Neural crest cell (in vitro differentiated cells): ENCODE results near the gene SCD5. TPM values are rescaled to one million over a fixed set of nuclear protein-coding genes. Genes with fewer than 3 reads are reported as not detected.

Experiments
- DNase-seq: peaks from one replicate; pipeline ENCODE4 v3.0.0; 2021; ENCODE audit warnings: low read depth, mixed read lengths, low spot score
- H3K27ac Mint-ChIP-seq: one replicate; pipeline ENCODE4 v1.8.0; 2021; ENCODE audit warnings: mild to moderate bottlenecking, mixed read lengths; ENCODE audit not compliant: unreplicated experiment
- H3K27me3 Mint-ChIP-seq: 2 replicates; pipeline ENCODE4 v1.8.0; 2021; ENCODE audit warnings: low read depth, mild to moderate bottlenecking, mixed read lengths
- H3K36me3 Mint-ChIP-seq: 2 replicates; pipeline ENCODE4 v1.8.0; 2021; ENCODE audit warnings: low read depth, mild to moderate bottlenecking, mixed read lengths
- H3K4me1 Mint-ChIP-seq: 2 replicates; pipeline ENCODE4 v1.8.0; 2021; ENCODE audit warnings: mixed read lengths
- H3K4me3 Mint-ChIP-seq: one replicate; pipeline ENCODE4 v1.8.0; 2021; ENCODE audit warnings: mild to moderate bottlenecking, mixed read lengths
- H3K9me3 Mint-ChIP-seq: 2 replicates; pipeline ENCODE4 v1.8.0; 2021; ENCODE audit warnings: mixed read lengths
- CTCF ChIP-seq: fragments of 200-600 bp; sonication (generic); conservative IDR thresholded peaks from 2 replicates; pipeline ENCODE4 v1.5.0; 2021; ENCODE audit warnings: antibody characterized with exemption, mild to moderate bottlenecking
- total RNA-seq: library from RNA; stranded (reverse); gene quantifications from 2 replicates; pipeline ENCODE4 v1.2.1, GENCODE V29; 2021

SCD5 gene
- total RNA-seq, 1 donor from 2014 or later = 40.7 TPM

- no peak for DNase-seq
- H3K36me3 Mint-ChIP-seq = no peaks in the 10 kb centered on the region
- H3K9me3 Mint-ChIP-seq = no peaks in the 10 kb centered on the region
- H3K4me3 Mint-ChIP-seq = peak overlapping the region; percentile 12
- no peak overlapping the region for H3K27ac Mint-ChIP-seq
- no peak for TF ChIP-seq CTCF
- no peaks in the 10 kb centered on the region for H3K27me3 Mint-ChIP-seq
- H3K4me1 Mint-ChIP-seq = peaks cover 69% of the 10 kb centered on the region
Measured at GRCh38 chr4:82790060-82790660, 8.4 kb downstream of the SCD5 start.

DNA sequence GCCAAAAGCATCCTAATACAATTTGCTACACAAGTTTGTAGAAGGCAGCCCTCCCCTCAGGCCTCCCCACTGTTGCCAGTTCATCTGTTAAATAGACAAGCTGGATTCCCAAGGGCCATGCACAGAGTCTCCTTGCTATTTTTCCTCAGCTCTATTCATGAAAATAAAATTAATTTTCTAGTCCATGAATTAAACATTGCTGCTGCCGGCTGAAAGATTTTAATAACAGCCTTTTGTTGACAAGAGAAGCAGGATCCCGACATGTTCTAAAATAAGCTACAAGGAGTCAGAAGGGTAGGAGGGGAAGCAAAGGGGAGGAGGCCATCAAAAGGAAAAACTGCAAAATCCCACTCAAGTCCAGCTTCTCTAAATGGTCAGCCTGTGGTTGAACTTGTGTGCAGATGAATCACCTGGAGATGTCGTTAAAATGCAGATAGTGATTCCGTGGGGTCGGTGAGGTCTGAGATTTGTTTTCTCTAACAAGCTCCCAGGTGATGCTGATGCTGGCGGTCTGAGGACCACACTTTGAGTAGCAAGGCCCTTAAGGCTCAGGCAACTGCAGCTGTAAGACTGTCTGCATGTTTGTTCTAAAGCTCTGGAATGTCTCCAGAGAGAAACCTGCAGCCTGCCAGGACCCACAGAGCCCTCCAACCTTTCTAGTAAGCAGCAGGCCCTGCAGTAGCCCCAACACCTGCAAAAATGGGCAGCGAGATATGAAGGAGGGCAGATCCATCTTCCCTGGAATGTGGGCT lies 9.4 kb downstream of the SCD5 start:
- Mint-ChIP-seq H3K36me3 (no peaks in the 10 kb centered on the region), H3K27ac (no peak overlapping the region), H3K4me1 (peaks cover 72% of the 10 kb centered on the region), H3K9me3 (no peaks in the 10 kb centered on the region), H3K27me3 (no peaks in the 10 kb centered on the region), H3K4me3 (no peak overlapping the region)
- DNase-seq = no peak
- TF ChIP-seq CTCF = no peak

GRCh38 chr4:82787342-82787741 lies 11.3 kb downstream of the SCD5 start:
- H3K4me3 Mint-ChIP-seq = no peak overlapping the region
- DNase-seq = no peak
- no peaks in the 10 kb centered on the region for H3K36me3 Mint-ChIP-seq
- H3K4me1 Mint-ChIP-seq = peaks cover 62% of the 10 kb centered on the region
- no peak for TF ChIP-seq CTCF
- no peaks in the 10 kb centered on the region for H3K9me3 Mint-ChIP-seq
- H3K27ac Mint-ChIP-seq = no peak overlapping the region
- no peaks in the 10 kb centered on the region for H3K27me3 Mint-ChIP-seq

DNA sequence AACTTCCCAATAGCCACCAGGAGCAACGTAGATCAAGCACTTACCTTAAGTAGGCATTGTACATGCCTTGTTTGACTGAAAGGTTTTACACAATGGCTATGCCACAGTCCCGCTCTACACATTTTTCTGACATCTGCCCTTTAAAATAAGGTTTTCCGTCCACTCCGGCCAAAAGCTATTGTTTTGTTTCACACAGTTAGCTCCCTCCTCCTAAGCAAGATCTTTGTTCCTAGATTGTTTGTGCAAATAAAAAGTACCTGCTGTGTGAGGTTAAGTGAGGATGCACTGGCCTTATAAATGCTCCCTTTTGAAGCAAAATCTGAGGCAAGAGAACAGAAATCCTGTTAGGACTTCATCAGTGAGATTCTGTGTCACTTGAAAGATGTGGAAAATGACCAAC lies 11.8 kb downstream of the SCD5 start:
- TF ChIP-seq CTCF = no peak
- no peak overlapping the region for H3K27ac Mint-ChIP-seq
- H3K27me3 Mint-ChIP-seq = no peaks in the 10 kb centered on the region
- no peak for DNase-seq
- H3K36me3 Mint-ChIP-seq = no peaks in the 10 kb centered on the region
- H3K4me3 Mint-ChIP-seq = peak overlapping the region; percentile 6
- peaks cover 61% of the 10 kb centered on the region for H3K4me1 Mint-ChIP-seq
- H3K9me3 Mint-ChIP-seq = no peaks in the 10 kb centered on the region

- Mint-ChIP-seq H3K4me1 (peaks cover 53% of the 10 kb centered on the region), H3K9me3 (no peaks in the 10 kb centered on the region), H3K27me3 (no peaks in the 10 kb centered on the region), H3K4me3 (peak overlapping the region; percentile 9), H3K27ac (no peak overlapping the region), H3K36me3 (no peaks in the 10 kb centered on the region)
- DNase-seq = no peak
- no peak for TF ChIP-seq CTCF
Measured at GRCh38 chr4:82785611-82786400, 12.8 kb downstream of the SCD5 start.
